H1 (cell line): Measurements from ENCODE around the gene TRAT1. TPM values are rescaled to one million over a fixed set of nuclear protein-coding genes. Genes with fewer than 3 reads are reported as not detected.

ENCODE experiments used
- CBX5 ChIP-seq: fragments of 300-800, 300-1000 bp; sonication (generic); IDR thresholded peaks from 2 replicates; pipeline ENCODE4 v1.7.1; 2016; ENCODE audit warnings: antibody characterized with exemption, low read length, low read depth
- CHD7 ChIP-seq: fragments of 300-600 bp; sonication (generic); IDR thresholded peaks from 2 replicates; pipeline ENCODE4 v1.7.1; 2012; ENCODE audit warnings: low read length, moderate library complexity, mild to moderate bottlenecking, inconsistent platforms; ENCODE audit not compliant: insufficient replicate concordance
- GABPA ChIP-seq: IDR thresholded peaks from 2 replicates; pipeline ENCODE4 v1.6.1; 2011; ENCODE audit warnings: mild to moderate bottlenecking, low read length, moderate library complexity, borderline replicate concordance; ENCODE audit not compliant: insufficient read depth
- GTF2F1 ChIP-seq: IDR thresholded peaks from 2 replicates; pipeline ENCODE4 v1.6.1; 2012; ENCODE audit warnings: low read depth, low read length, improper control_type of control experiment, borderline replicate concordance
- MAX ChIP-seq: IDR thresholded peaks from 2 replicates; pipeline ENCODE4 v1.6.1; 2012; ENCODE audit warnings: inconsistent platforms
- NANOG ChIP-seq: IDR thresholded peaks from 2 replicates; pipeline ENCODE4 v1.6.1; 2011; ENCODE audit warnings: low read length, low read depth, mild to moderate bottlenecking, inconsistent platforms; ENCODE audit not compliant: insufficient read depth, poor library complexity, severe bottlenecking
- RBBP5 ChIP-seq: IDR thresholded peaks from 2 replicates; pipeline ENCODE4 v1.7.1; 2012; ENCODE audit warnings: low read depth, mild to moderate bottlenecking, inconsistent platforms, low read length, moderate library complexity, borderline replicate concordance
- SP1 ChIP-seq: IDR thresholded peaks from 2 replicates; pipeline ENCODE4 v1.6.1; 2011; ENCODE audit warnings: low read depth, low read length
- SRF ChIP-seq: IDR thresholded peaks from 2 replicates; pipeline ENCODE4 v1.6.1; 2011; ENCODE audit warnings: mild to moderate bottlenecking, low read depth, low read length, moderate library complexity
- TAF1 ChIP-seq: IDR thresholded peaks from 2 replicates; pipeline ENCODE4 v1.6.1; 2011; ENCODE audit warnings: mild to moderate bottlenecking, low read depth, low read length
- polyA plus RNA-seq, 7 experiments: library from polyadenylated mRNA; depleted of rRNA in 3 of 7; stranded (reverse) in 5 of 7; unstranded in 2 of 7; fragments of >200 nt in 5 of 7; fragments of 200-250 nt in 2 of 7; gene quantifications; 1 replicate in 5 of 7; 2 replicates in 1 of 7; 4 replicates in 1 of 7; pipeline versions ENCODE4 v1.2.1 to v1.2.3, GENCODE V29; 2011 to 2013; ENCODE audit warnings: missing spikeins in 2 of 7, mixed read lengths in 2 of 7
- total RNA-seq: library from RNA; stranded (reverse); fragmentation: NEBNext Ultra II Directional; extraction: Animal tissue kit (Norgen Biotek cat#: 25700); gene quantifications from 2 replicates; pipeline ENCODE4 v1.2.1, GENCODE V29; 2021

The TRAT1 gene
- total and polyA plus RNA-seq, 2 of the 8 experiments (the other 6 are each of a cell fraction or from before 2014, with no cell fraction given) = not detected

GRCh38 chr3:108779496-108779895, 43.1 kb upstream of the TRAT1 start (continued):
- no peak for TF ChIP-seq CHD7
- TF ChIP-seq NANOG = no peak
- TF ChIP-seq GTF2F1 = no peak
- TF ChIP-seq RBBP5 = no peak
- TF ChIP-seq MAX = no peak
- no peak for TF ChIP-seq SP1
- TF ChIP-seq GABPA = no peak
- no peak for TF ChIP-seq CBX5
- TF ChIP-seq TAF1 = no peak
- TF ChIP-seq SRF = no peak
